K562 (cell line): ENCODE data around the gene ABCG1. TPM values are rescaled to one million over a fixed set of nuclear protein-coding genes. Genes with fewer than 3 reads are reported as not detected.

Experiments
- ATAC-seq: fragments of 200-7000 bp; cut with Tn5 transposase; 3 replicates; pipeline ENCODE4 v1.9.1; 2020; ENCODE audit warnings: moderate library complexity
- BruUV-seq: library from RNA; stranded (reverse); fragments of 400-500 nt; replicated peaks from 2 replicates; lab custom pipeline; 2021; lab: Mats Ljungman, UMichigan
- CTCF ChIA-PET: fragments of 300-600 bp; formaldehyde crosslinking; extraction: SDS; loops from one replicate; lab custom pipeline; 2021; ENCODE audit warnings: low intra/inter-chr PET ratio; lab: Yijun Ruan, JAX
- POLR2A ChIA-PET: fragments of 300-600, 350-650 bp; sonication (Branson Sonifier 250); formaldehyde crosslinking; extraction: SDS; loops from one replicate; lab custom pipeline; 2021; ENCODE audit warnings: antibody characterized with exemption, inconsistent platforms; lab: Yijun Ruan, JAX
- DNase-seq, 4 experiments: peaks; one replicate each; pipeline versions ENCODE4 v3.0.0 to v3.0.0-alpha.2; 2011 to 2018; ENCODE audit warnings: low spot score in 3 of 4, mixed read lengths in 3 of 4; ENCODE audit errors: extremely low read depth in 1 of 4
- FAIRE-seq: peaks from 2 replicates; lab custom pipeline; 2011; peaks lifted over from hg19 to GRCh38; lab: Jason Lieb, UNC
- H2AFZ ChIP-seq: 2 replicates; pipeline ENCODE4 v1.6.0; 2011; ENCODE audit warnings: low read depth, low read length, control low read depth, inconsistent platforms
- H3K27ac ChIP-seq: fragments of 200-600 bp; 3 replicates; pipeline ENCODE4 v1.8.0; 2011; ENCODE audit warnings: low read depth, mild to moderate bottlenecking, control low read depth, inconsistent platforms, low read length, moderate library complexity, mixed read lengths; ENCODE audit errors: extremely low read depth
- H3K27me3 ChIP-seq, 2 experiments: fragments of 300-600 bp in 1 of 2; 2 replicates in 1 of 2; 3 replicates in 1 of 2; pipeline versions ENCODE4 v1.6.0 to v1.8.0; 2011; ENCODE audit warnings: inconsistent platforms in 2 of 2, low read length in 2 of 2, mild to moderate bottlenecking in 1 of 2, mixed read lengths in 1 of 2, moderate library complexity in 1 of 2; ENCODE audit not compliant: control insufficient read depth in 2 of 2, insufficient read depth in 2 of 2
- H3K36me3 ChIP-seq: fragments of 300-600 bp; 3 replicates; pipeline ENCODE4 v1.8.0; 2011; ENCODE audit warnings: mild to moderate bottlenecking, low read length, inconsistent platforms; ENCODE audit not compliant: control insufficient read depth, insufficient read depth
- H3K4me1 ChIP-seq, 2 experiments: fragments of 200-600 bp in 1 of 2; replicated peaks in 1 of 2; 2 replicates in 1 of 2; 3 replicates in 1 of 2; pipeline versions ENCODE4 v1.5.1 to v1.8.0; 2011; ENCODE audit warnings: inconsistent platforms in 2 of 2, low read length in 2 of 2, mild to moderate bottlenecking in 1 of 2, mixed read lengths in 1 of 2, moderate library complexity in 1 of 2; ENCODE audit not compliant: control insufficient read depth in 2 of 2, insufficient read depth in 2 of 2
- H3K4me2 ChIP-seq: 2 replicates; pipeline ENCODE4 v1.6.1; 2011; ENCODE audit warnings: low read length, control low read depth, inconsistent platforms, mixed read lengths; ENCODE audit not compliant: insufficient read depth
- H3K4me3 ChIP-seq: fragments of 200-600 bp; sonication (generic), shearing (Covaris generic); 2 replicates; pipeline ENCODE4 v1.5.1; 2016; ENCODE audit warnings: control low read depth, inconsistent platforms
- H3K79me2 ChIP-seq: fragments of 200-600 bp; 3 replicates; pipeline ENCODE4 v1.8.0; 2011; ENCODE audit warnings: low read length, inconsistent platforms; ENCODE audit not compliant: control insufficient read depth, insufficient read depth
- H3K9ac ChIP-seq, 2 experiments: 2 replicates each; pipeline versions ENCODE4 v1.6.0 to v1.6.1; 2011; ENCODE audit warnings: low read depth in 2 of 2, low read length in 2 of 2, control low read depth in 1 of 2, inconsistent platforms in 1 of 2, mild to moderate bottlenecking in 1 of 2, mixed read lengths in 1 of 2; ENCODE audit not compliant: insufficient read depth in 1 of 2
- H3K9me1 ChIP-seq: one replicate; pipeline ENCODE4 v1.6.0; 2011; ENCODE audit warnings: inconsistent platforms, mild to moderate bottlenecking, low read length, moderate library complexity; ENCODE audit not compliant: control insufficient read depth, insufficient read depth
- H3K9me3 ChIP-seq: replicated peaks from 2 replicates; pipeline ENCODE4 v1.5.1; 2011; ENCODE audit warnings: low read depth, low read length, inconsistent platforms; ENCODE audit not compliant: control insufficient read depth, insufficient read depth
- H4K20me1 ChIP-seq: replicated peaks from 2 replicates; pipeline ENCODE4 v1.6.1; 2011; ENCODE audit warnings: low read length, inconsistent platforms, mixed read lengths; ENCODE audit not compliant: control insufficient read depth, insufficient read depth
- CCAR2 ChIP-seq: fragments of 200-400 bp; formaldehyde crosslinking; IDR thresholded peaks from 2 replicates; pipeline ENCODE4 v1.6.1; 2017; ENCODE audit warnings: mild to moderate bottlenecking, low read depth, low read length
- CXXC5 ChIP-seq: fragments of 250-450 bp; sonication (Bioruptor Pico); IDR thresholded peaks from 2 replicates; pipeline ENCODE4 v1.8.0; 2022; ENCODE audit warnings: inconsistent platforms, mild to moderate bottlenecking, moderate library complexity
- MAFK ChIP-seq: IDR thresholded peaks from 2 replicates; pipeline ENCODE4 v1.6.1; 2011; ENCODE audit warnings: low read length, improper control_type of control experiment
- NFATC3 ChIP-seq: fragments of 450-650 bp; IDR thresholded peaks from 2 replicates; pipeline ENCODE4 v1.6.1; 2017; ENCODE audit warnings: mild to moderate bottlenecking
- TEAD4 ChIP-seq, 2 experiments: sonication (generic) in 1 of 2; formaldehyde crosslinking in 1 of 2; IDR thresholded peaks; 2 replicates each; pipeline versions ENCODE4 v1.6.1 to v1.8.0; 2012 to 2022; ENCODE audit warnings: borderline replicate concordance in 1 of 2, inconsistent platforms in 1 of 2, low read length in 1 of 2, mild to moderate bottlenecking in 1 of 2, missing genetic modification reagents in 1 of 2
- ZFP91 ChIP-seq: sonication (generic); formaldehyde crosslinking; IDR thresholded peaks from 2 replicates; pipeline ENCODE4 v1.8.0; 2022; ENCODE audit warnings: mild to moderate bottlenecking, missing genetic modification reagents
- ZNF174 ChIP-seq: fragments of 250-450 bp; sonication (Bioruptor Pico); IDR thresholded peaks from 2 replicates; pipeline ENCODE4 v1.4.0; 2020; ENCODE audit warnings: mild to moderate bottlenecking
- WGBS: fragments of 100-300 bp; shearing (Covaris generic); methylation state at CpG from one replicate; pipeline ENCODE4 v1.1.6; 2016; ENCODE audit warnings: low coverage, mixed read lengths; ENCODE audit not compliant: insufficient coverage; ENCODE audit errors: missing lambda C conversion rate; 5-methylcytosine and 5-hydroxymethylcytosine counted together
- in situ Hi-C: fragments of 300-500 bp; cut with MboI; formaldehyde crosslinking; loops from 4 replicates; pipeline ENCODE4 v1.15.0; 2018; ENCODE audit warnings: inconsistent platforms, mixed read lengths
- intact Hi-C: fragments of 100-400 bp; cut with micrococcal nuclease; formaldehyde crosslinking; loops from 2 replicates; pipeline ENCODE4 v1.14.2; 2022
- polyA plus RNA-seq, 8 experiments: library from polyadenylated mRNA; depleted of rRNA in 4 of 8; stranded (reverse) in 5 of 8; unstranded in 3 of 8; fragments of >200 nt; fragmentation: Nextera tagmentation in 2 of 8; fragmentation: Illumina TruSeq in 1 of 8; extraction: Ambion mirVana in 2 of 8; extraction: Trizol in 1 of 8; gene quantifications; 2 replicates each; pipeline versions ENCODE4 v1.2.1 to v1.2.3, GENCODE V29; 2011 to 2014; ENCODE audit warnings: inconsistent platforms in 1 of 8, missing spikeins in 1 of 8
- total RNA-seq, 7 experiments: library from RNA; depleted of rRNA in 6 of 7; stranded (reverse); fragments of >200 nt in 6 of 7; fragmentation: Illumina TruSeq in 2 of 7; extraction: Trizol in 2 of 7; gene quantifications; 2 replicates each; pipeline versions ENCODE4 v1.2.1 to v1.2.3, GENCODE V29; 2011 to 2021; ENCODE audit warnings: low replicate concordance in 1 of 7

ABCG1 gene
- total and polyA plus RNA-seq, 9 of the 15 experiments (the other 6 are each of a cell fraction or from before 2014, with no cell fraction given), result 0.04 to 0.09 TPM; not detected in 7

- TF ChIP-seq CXXC5 (CRISPR knock-in tag) (0 out of 2 replicates have a peak, but pooled peaks have one; percentile 17), ZFP91 (CRISPR knock-in tag) (no peak), CCAR2 (no peak)
- TF ChIP-seq, all 486 proteins: peak for 4
Measured at GRCh38 chr21:42261829-42262200, 42.9 kb downstream of the ABCG1 start (continued).

GRCh38 chr21:42262831-42263231 lies 43.9 kb downstream of the ABCG1 start:
- no peaks in the 10 kb centered on the region for H3K4me1 ChIP-seq
- H3K9me3 ChIP-seq, result no peaks in the 10 kb centered on the region
- H3K79me2 ChIP-seq, result no peaks in the 10 kb centered on the region
- H4K20me1 ChIP-seq, result peaks cover 25% of the 10 kb centered on the region
- FAIRE-seq (no peak), DNase-seq (no peak)
- H3K4me3 ChIP-seq, result no peak overlapping the region
- no peak overlapping the region for H2AFZ ChIP-seq
- H3K36me3 ChIP-seq, result no peaks in the 10 kb centered on the region
- H3K9ac ChIP-seq, result no peak overlapping the region
- peaks cover 26 to 64% of the 10 kb centered on the region in 2 experiments for H3K27me3 ChIP-seq
- H3K4me2 ChIP-seq, result no peak overlapping the region
- no peak for TF ChIP-seq ZNF174 (CRISPR knock-in tag)
- TF ChIP-seq TEAD4 (IDR thresholded peaks at IDR 0.05; ENCODE audit: low read length), result no peak
- no peak for TF ChIP-seq TEAD4 (CRISPR knock-in tag; IDR thresholded peaks at IDR 0.05; ENCODE audit: borderline replicate concordance)
- no peak for TF ChIP-seq NFATC3
- no peak for TF ChIP-seq MAFK
- TF ChIP-seq, all 486 proteins: peak for 0
- POLR2A ChIA-PET, result interaction anchor here (0.6 to 0.9 kb wide), 2 partner anchors 9 to 22 kb away, joined by 3 read pairs; no protein-coding TSS in a partner anchor
- Histone ChIP-seq H3K9me1 (peaks cover 2% of the 10 kb centered on the region), H3K27ac (no peak overlapping the region)
- no TSS peak for BruUV-seq
- intact Hi-C loops (no loop called here), in situ Hi-C loops (no loop called here)
- no peak for ATAC-seq
- WGBS, result 3% methylated on average over 11 of the region's 11 CpGs
- CTCF ChIA-PET, result no interaction called here
